HEK293 (cell line): ENCODE measurements around the gene AGBL3.

Experiments
- SP2 ChIP-seq: fragments of 450-650 bp; formaldehyde crosslinking; IDR thresholded peaks from 2 replicates; pipeline ENCODE4 v1.5.1; 2016; ENCODE audit warnings: missing biosample characterization, missing genetic modification characterization
- ZNF121 ChIP-seq: fragments of 450-650 bp; formaldehyde crosslinking; IDR thresholded peaks from 2 replicates; pipeline ENCODE4 v1.5.1; 2016; ENCODE audit warnings: missing biosample characterization, missing genetic modification characterization
- TF ChIP-seq, protein P1 (sequence below): fragments of 450-650 bp; formaldehyde crosslinking; IDR thresholded peaks from 2 replicates; pipeline ENCODE4 v1.5.1; 2016; ENCODE audit warnings: missing biosample characterization, missing genetic modification characterization

DNA sequence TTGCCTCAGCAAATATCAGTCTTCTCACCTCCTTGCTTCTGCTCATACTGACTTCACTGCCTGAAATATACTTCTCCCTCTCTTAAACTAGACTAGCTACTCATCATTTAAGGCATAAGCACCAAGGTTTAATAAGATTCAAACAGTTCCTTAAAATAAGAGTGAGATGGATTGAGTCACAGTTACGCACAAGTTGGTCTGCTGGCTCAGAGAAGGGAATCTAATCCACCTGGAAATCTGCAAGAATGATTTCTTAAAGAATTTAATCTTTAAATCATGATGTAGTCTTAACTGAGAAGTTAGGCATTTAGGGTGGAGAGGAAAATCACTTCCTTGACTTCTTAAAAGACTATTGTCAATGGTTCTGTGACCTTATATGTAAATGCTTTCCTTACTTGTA lies 105.4 kb downstream of the AGBL3 start:
- no peak for TF ChIP-seq ZNF121 (tag by site-specific recombination)
- TF ChIP-seq SP2: no peak
- TF ChIP-seq, protein P1, sequence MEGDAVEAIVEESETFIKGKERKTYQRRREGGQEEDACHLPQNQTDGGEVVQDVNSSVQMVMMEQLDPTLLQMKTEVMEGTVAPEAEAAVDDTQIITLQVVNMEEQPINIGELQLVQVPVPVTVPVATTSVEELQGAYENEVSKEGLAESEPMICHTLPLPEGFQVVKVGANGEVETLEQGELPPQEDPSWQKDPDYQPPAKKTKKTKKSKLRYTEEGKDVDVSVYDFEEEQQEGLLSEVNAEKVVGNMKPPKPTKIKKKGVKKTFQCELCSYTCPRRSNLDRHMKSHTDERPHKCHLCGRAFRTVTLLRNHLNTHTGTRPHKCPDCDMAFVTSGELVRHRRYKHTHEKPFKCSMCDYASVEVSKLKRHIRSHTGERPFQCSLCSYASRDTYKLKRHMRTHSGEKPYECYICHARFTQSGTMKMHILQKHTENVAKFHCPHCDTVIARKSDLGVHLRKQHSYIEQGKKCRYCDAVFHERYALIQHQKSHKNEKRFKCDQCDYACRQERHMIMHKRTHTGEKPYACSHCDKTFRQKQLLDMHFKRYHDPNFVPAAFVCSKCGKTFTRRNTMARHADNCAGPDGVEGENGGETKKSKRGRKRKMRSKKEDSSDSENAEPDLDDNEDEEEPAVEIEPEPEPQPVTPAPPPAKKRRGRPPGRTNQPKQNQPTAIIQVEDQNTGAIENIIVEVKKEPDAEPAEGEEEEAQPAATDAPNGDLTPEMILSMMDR (tag by site-specific recombination): no peak
